Measurements from ENCODE around the gene TRIM38. TPM values are rescaled to one million over a fixed set of nuclear protein-coding genes. Genes with fewer than 3 reads are reported as not detected.

Gene TRIM38
- total and polyA plus RNA-seq, 2 of the 13 experiments (the other 11 are each of a cell fraction or from before 2014, with no cell fraction given) = 2.5 to 3.1 TPM

GRCh38 chr6:26031595-26032339, 69.2 kb downstream of the TRIM38 start (continued):
- TF ChIP-seq ZNF883 (CRISPR knock-in tag; IDR thresholded peaks at IDR 0.05; ENCODE audit: not compliant biosample characterization) (no peak), KAT7 (CRISPR knock-in tag; IDR thresholded peaks at IDR 0.05; ENCODE audit: borderline replicate concordance) (peak; percentile 60; the same call in 1 of the 2 replicates), E2F5 (CRISPR knock-in tag; conservative IDR thresholded peaks at IDR 0.05) (peak; percentile 96), THAP7 (CRISPR knock-in tag; IDR thresholded peaks at IDR 0.05) (no peak), CREBL2 (CRISPR knock-in tag; IDR thresholded peaks at IDR 0.05; ENCODE audit: borderline replicate concordance) (0 out of 2 replicates have a peak, but pooled peaks have one; percentile 53), PAX8 (CRISPR knock-in tag; IDR thresholded peaks at IDR 0.05; ENCODE audit: borderline replicate concordance) (peak; percentile 41), ZNF546 (CRISPR knock-in tag; conservative IDR thresholded peaks at IDR 0.05) (no peak), DR1 (CRISPR knock-in tag; IDR thresholded peaks at IDR 0.05) (peak; percentile 84), TFE3 (CRISPR knock-in tag; IDR thresholded peaks at IDR 0.05) (peak; percentile 67), ZKSCAN1 (IDR thresholded peaks at IDR 0.05; ENCODE audit: low read length) (peak; percentile 90), ZBTB42 (CRISPR knock-in tag; IDR thresholded peaks at IDR 0.05) (no peak), PBX2 (CRISPR knock-in tag; IDR thresholded peaks at IDR 0.05) (no peak), ZNF343 (CRISPR knock-in tag; IDR thresholded peaks at IDR 0.05) (peak; percentile 60; the same call in 1 of the 2 replicates), TMF1 (CRISPR knock-in tag; IDR thresholded peaks at IDR 0.05; ENCODE audit: low read depth) (peak; percentile 82; the same call in 1 of the 2 replicates), ISL2 (CRISPR knock-in tag; IDR thresholded peaks at IDR 0.05) (peak; percentile 81), SP1 (IDR thresholded peaks at IDR 0.05) (no peak), SP1 (CRISPR knock-in tag; IDR thresholded peaks at IDR 0.05) (0 out of 2 replicates have a peak, but pooled peaks have one; percentile 12)
- TF ChIP-seq, protein P1, sequence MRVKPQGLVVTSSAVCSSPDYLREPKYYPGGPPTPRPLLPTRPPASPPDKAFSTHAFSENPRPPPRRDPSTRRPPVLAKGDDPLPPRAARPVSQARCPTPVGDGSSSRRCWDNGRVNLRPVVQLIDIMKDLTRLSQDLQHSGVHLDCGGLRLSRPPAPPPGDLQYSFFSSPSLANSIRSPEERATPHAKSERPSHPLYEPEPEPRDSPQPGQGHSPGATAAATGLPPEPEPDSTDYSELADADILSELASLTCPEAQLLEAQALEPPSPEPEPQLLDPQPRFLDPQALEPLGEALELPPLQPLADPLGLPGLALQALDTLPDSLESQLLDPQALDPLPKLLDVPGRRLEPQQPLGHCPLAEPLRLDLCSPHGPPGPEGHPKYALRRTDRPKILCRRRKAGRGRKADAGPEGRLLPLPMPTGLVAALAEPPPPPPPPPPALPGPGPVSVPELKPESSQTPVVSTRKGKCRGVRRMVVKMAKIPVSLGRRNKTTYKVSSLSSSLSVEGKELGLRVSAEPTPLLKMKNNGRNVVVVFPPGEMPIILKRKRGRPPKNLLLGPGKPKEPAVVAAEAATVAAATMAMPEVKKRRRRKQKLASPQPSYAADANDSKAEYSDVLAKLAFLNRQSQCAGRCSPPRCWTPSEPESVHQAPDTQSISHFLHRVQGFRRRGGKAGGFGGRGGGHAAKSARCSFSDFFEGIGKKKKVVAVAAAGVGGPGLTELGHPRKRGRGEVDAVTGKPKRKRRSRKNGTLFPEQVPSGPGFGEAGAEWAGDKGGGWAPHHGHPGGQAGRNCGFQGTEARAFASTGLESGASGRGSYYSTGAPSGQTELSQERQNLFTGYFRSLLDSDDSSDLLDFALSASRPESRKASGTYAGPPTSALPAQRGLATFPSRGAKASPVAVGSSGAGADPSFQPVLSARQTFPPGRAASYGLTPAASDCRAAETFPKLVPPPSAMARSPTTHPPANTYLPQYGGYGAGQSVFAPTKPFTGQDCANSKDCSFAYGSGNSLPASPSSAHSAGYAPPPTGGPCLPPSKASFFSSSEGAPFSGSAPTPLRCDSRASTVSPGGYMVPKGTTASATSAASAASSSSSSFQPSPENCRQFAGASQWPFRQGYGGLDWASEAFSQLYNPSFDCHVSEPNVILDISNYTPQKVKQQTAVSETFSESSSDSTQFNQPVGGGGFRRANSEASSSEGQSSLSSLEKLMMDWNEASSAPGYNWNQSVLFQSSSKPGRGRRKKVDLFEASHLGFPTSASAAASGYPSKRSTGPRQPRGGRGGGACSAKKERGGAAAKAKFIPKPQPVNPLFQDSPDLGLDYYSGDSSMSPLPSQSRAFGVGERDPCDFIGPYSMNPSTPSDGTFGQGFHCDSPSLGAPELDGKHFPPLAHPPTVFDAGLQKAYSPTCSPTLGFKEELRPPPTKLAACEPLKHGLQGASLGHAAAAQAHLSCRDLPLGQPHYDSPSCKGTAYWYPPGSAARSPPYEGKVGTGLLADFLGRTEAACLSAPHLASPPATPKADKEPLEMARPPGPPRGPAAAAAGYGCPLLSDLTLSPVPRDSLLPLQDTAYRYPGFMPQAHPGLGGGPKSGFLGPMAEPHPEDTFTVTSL (CRISPR knock-in tag; IDR thresholded peaks at IDR 0.05; ENCODE audit: borderline replicate concordance) = no peak
- TF ChIP-seq, protein P2, sequence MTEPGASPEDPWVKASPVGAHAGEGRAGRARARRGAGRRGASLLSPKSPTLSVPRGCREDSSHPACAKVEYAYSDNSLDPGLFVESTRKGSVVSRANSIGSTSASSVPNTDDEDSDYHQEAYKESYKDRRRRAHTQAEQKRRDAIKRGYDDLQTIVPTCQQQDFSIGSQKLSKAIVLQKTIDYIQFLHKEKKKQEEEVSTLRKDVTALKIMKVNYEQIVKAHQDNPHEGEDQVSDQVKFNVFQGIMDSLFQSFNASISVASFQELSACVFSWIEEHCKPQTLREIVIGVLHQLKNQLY (CRISPR knock-in tag; IDR thresholded peaks at IDR 0.05) = 0 out of 2 replicates have a peak, but pooled peaks have one; percentile 18
